ENCODE measurements around the gene STAT5B. TPM values are rescaled to one million over a fixed set of nuclear protein-coding genes. Genes with fewer than 3 reads are reported as not detected.
"Not testable (repeated sequence)": the region's sequence is repeated elsewhere in the genome, so short reads cannot be mapped to it uniquely, and the experiment has no call there.

The STAT5B gene
- total RNA-seq, 1 donor from 2014 or later, result 49.2 TPM

- Mint-ChIP-seq H3K9me3 (no peaks in the 10 kb centered on the region), H3K27me3 (ENCODE audit: low read depth) (no peaks in the 10 kb centered on the region), H3K4me3 (no peak overlapping the region), H3K27ac (ENCODE audit: unreplicated experiment) (no peak overlapping the region), H3K36me3 (ENCODE audit: low read depth) (no peaks in the 10 kb centered on the region), H3K4me1 (peaks cover under 1% of the 10 kb centered on the region)
- no peak for DNase-seq (ENCODE audit: low read depth, low spot score)
- no peak for TF ChIP-seq CTCF (conservative IDR thresholded peaks at IDR 0.05)
Measured at GRCh38 chr17:42304187-42305030, 28.2 kb upstream of the STAT5B start.

- Mint-ChIP-seq H3K4me1 (no peaks in the 10 kb centered on the region), H3K36me3 (ENCODE audit: low read depth) (no peaks in the 10 kb centered on the region), H3K27ac (ENCODE audit: unreplicated experiment) (no peak overlapping the region), H3K4me3 (no peak overlapping the region), H3K27me3 (ENCODE audit: low read depth) (no peaks in the 10 kb centered on the region), H3K9me3 (no peaks in the 10 kb centered on the region)
- DNase-seq (ENCODE audit: low read depth, low spot score), result no peak
- no peak for TF ChIP-seq CTCF (conservative IDR thresholded peaks at IDR 0.05)
Measured at GRCh38 chr17:42303694-42304093, 27.5 kb upstream of the STAT5B start.

GRCh38 chr17:42301022-42301421, 24.8 kb upstream of the STAT5B start:
- Mint-ChIP-seq H3K27ac (ENCODE audit: unreplicated experiment) (no peak overlapping the region), H3K4me3 (no peak overlapping the region), H3K27me3 (ENCODE audit: low read depth) (no peaks in the 10 kb centered on the region), H3K4me1 (no peaks in the 10 kb centered on the region), H3K36me3 (ENCODE audit: low read depth) (no peaks in the 10 kb centered on the region), H3K9me3 (no peaks in the 10 kb centered on the region)
- DNase-seq (ENCODE audit: low read depth, low spot score), result no peak
- no peak for TF ChIP-seq CTCF (conservative IDR thresholded peaks at IDR 0.05)

- not testable (repeated sequence) for H3K4me1 Mint-ChIP-seq; H3K4me3 Mint-ChIP-seq; H3K9me3 Mint-ChIP-seq; H3K27me3 Mint-ChIP-seq (ENCODE audit: low read depth); H3K27ac Mint-ChIP-seq (ENCODE audit: unreplicated experiment); H3K36me3 Mint-ChIP-seq (ENCODE audit: low read depth); DNase-seq (ENCODE audit: low read depth, low spot score)
Measured at GRCh38 chr17:42299913-42300312, 23.7 kb upstream of the STAT5B start.

GRCh38 chr17:42299361-42299760, 23.2 kb upstream of the STAT5B start:
- H3K4me1 Mint-ChIP-seq; H3K4me3 Mint-ChIP-seq; DNase-seq (ENCODE audit: low read depth, low spot score); H3K27ac Mint-ChIP-seq (ENCODE audit: unreplicated experiment); H3K36me3 Mint-ChIP-seq (ENCODE audit: low read depth); H3K27me3 Mint-ChIP-seq (ENCODE audit: low read depth); H3K9me3 Mint-ChIP-seq: not testable (repeated sequence)

- not testable (repeated sequence) for H3K27me3 Mint-ChIP-seq (ENCODE audit: low read depth); DNase-seq (ENCODE audit: low read depth, low spot score); H3K4me1 Mint-ChIP-seq; H3K27ac Mint-ChIP-seq (ENCODE audit: unreplicated experiment); H3K4me3 Mint-ChIP-seq; H3K9me3 Mint-ChIP-seq; H3K36me3 Mint-ChIP-seq (ENCODE audit: low read depth)
Measured at GRCh38 chr17:42297775-42298174, 21.6 kb upstream of the STAT5B start.

- Mint-ChIP-seq H3K9me3 (no peaks in the 10 kb centered on the region), H3K4me3 (no peak overlapping the region), H3K36me3 (ENCODE audit: low read depth) (no peaks in the 10 kb centered on the region), H3K27me3 (ENCODE audit: low read depth) (peaks cover 3% of the 10 kb centered on the region), H3K27ac (ENCODE audit: unreplicated experiment) (peak overlapping the region; percentile 50), H3K4me1 (peaks cover 5% of the 10 kb centered on the region)
- no peak for TF ChIP-seq CTCF (conservative IDR thresholded peaks at IDR 0.05)
- DNase-seq (ENCODE audit: low read depth, low spot score), result no peak
Measured at GRCh38 chr17:42296012-42296411, 19.8 kb upstream of the STAT5B start.

Measured in neural crest cell (in vitro differentiated cells).